ENCODE data around the gene TRPV4.

- TF ChIP-seq CTCF (IDR thresholded peaks at IDR 0.05; ENCODE audit: extremely low read depth in 1 of 2, insufficient read depth in 1 of 2, low read depth in 1 of 2, low read length in 2 of 2) (no peak), MAX (IDR thresholded peaks at IDR 0.05; ENCODE audit: insufficient read depth, insufficient read length) (no peak)
These were observed 31.7 kb upstream of the TRPV4 start for GRCh38 chr12:109864916-109865315.

All from endothelial cell of umbilical vein (primary cell).